Lung microvascular endothelial cell (primary cell): ENCODE results near the gene EHD4. TPM values are rescaled to one million over a fixed set of nuclear protein-coding genes. Genes with fewer than 3 reads are reported as not detected.
A peak's percentile ranks its signal among the peaks of the same experiment; 100 is the strongest.

Experiments
- DNase-seq, 2 donors: peaks; one replicate each; pipeline versions ENCODE4 v3.0.0 to v3.0.0-alpha.2; 2010; ENCODE audit warnings: low read depth in 2 of 2
- total RNA-seq: library from RNA; depleted of rRNA; stranded (reverse); fragments of >200 nt; gene quantifications from 2 replicates; pipeline ENCODE4 v1.2.1, GENCODE V29; 2014

EHD4 gene
- total RNA-seq, 1 donor from 2014 or later: 54.6 TPM

DNA sequence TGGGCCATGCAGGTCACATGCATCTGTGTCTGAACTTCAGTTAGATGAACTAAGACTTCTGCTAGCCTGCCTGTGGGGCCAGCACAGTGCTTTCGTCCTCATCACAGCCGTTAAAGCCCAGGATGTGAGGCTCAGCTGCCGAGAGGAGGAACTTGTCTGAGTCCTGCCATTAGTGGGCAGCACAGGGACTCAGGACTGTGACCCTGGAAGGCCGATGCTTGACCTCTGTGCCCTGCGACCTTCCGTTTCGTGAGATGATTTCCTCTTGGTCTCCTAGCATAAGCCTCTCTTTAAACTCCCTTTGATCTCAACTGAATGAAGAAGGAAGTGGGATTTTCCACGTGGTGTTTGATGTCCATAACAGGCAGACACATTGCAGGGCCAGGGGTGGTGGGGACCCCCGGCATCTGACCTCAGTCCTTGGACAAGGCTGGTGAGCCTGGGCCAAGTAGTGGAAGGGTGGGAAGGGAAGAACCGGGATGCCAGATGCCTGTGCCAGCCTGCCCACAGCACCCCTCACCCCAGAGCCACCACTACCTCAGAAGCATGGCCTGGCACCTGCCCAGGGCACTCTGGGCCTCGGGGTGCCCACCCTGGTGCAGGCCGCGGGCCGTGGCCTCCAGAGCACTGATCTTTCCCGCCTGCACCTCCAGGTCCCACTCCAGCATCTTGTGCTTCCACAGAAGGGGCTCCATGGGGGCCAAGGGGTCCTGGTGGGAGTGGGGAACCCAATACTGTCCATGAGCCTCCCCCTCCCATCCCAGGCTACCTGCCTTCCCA lies 112.1 kb downstream of the EHD4 start:
- DNase-seq: peak in 1 of 2 donors; percentile 36

DNA sequence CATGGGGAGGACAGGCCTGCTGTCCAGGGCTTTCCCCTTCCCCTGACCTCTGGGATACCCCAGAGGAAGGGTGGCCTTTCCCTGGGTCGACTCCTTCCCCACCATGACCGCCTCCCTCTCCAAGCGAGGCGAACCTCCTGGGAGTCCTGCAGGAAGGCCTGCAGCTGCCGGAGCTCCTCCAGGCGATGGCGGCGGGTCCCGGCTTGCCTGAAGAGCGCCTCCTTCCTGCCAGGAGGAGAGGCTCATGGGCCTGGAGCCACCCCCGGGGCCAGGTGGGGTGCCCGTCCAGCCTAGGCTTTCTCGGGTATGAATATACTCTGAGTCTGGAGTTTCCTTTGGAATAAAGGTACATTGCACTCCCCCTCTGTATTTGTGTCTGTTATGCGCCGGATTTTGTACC lies 113.6 kb downstream of the EHD4 start:
- no peak for DNase-seq

- no peak for DNase-seq
These were observed 115.0 kb downstream of the EHD4 start for GRCh38 chr15:41857316-41857715.

GRCh38 chr15:41856716-41857115 lies 115.6 kb downstream of the EHD4 start:
- no peak for DNase-seq

GRCh38 chr15:41856262-41856661 lies 116.1 kb downstream of the EHD4 start:
- DNase-seq: no peak

DNA sequence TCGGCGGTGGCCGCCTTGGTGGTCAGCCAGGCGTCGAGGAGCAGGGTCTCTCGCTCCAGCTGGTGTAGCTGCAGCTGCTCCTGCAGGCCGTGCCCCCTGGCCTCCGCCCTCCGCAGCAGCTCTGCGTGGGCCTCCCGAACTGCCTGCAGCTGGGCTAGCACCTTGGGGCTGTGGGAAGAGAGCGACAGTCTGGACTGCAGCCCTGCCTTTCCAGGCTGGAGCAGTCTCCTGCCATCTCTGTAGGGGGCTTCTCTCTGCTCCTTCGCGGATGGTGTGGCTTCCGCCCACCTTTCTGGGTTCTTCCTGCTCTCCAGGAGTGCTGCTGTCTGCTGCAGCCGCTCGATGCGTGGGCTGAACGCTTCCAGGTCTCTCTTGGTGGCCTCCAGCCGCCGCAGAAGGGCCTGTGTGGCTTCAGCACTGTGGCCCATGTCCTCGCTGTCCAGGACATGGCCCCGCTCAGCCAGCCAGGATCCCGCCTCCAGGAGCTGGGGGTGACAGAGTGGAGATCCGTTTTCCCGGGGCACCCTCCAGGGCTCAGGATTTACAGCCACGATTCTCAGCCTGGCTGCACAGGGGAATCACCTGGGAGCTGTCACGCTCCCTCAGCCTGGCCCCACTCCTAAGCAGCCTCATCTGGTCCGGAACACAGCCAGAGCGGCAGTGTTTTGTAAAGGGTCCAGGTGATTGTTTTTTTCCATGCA lies 116.9 kb downstream of the EHD4 start:
- no peak for DNase-seq

GRCh38 chr15:41854443-41854842 lies 117.9 kb downstream of the EHD4 start:
- no peak for DNase-seq

- no peak for DNase-seq
These were observed 118.5 kb downstream of the EHD4 start for GRCh38 chr15:41853831-41854230.

DNA sequence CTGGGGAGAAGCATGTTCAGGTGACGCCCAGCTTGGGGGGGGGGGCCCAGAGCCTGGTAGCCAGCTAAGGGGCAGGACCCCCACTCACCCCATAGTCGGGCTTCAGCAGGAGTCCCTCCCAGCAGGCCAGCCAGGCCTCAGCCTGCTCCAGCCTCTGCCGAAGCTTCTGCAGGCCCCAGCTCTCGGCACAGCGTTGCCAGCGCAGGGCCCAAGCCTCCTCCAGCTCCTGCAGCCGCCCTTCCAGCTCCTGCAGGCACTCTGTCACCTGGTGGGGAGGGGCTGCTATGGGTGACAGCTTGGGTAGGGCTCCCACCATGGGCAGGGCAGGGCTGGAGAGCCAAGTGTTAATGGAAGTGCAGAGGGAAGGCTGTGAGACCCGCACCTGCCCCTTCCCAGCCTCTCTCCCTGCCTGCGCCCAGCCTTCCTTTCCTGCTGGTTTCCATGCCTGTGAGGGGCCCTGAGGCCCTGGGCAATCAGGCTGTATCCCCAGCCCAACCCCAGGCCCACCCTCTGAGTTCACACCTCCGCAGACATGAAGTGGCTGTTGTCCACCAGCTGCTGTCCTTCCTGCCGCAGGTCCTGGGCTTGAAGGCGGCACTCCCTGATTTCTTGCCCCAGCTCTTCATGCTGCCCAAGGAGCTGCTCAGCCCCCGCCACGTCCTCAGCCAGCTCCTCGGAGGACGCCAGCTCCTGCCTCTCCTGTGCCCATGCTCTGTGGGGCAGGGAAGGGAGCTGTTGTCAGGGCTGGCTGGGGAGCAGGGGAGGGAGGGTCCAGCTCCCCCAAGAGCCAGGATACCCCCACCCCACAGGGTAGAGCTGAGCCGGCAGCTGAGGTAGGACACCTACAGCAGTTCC lies 119.4 kb downstream of the EHD4 start:
- no peak for DNase-seq

DNA sequence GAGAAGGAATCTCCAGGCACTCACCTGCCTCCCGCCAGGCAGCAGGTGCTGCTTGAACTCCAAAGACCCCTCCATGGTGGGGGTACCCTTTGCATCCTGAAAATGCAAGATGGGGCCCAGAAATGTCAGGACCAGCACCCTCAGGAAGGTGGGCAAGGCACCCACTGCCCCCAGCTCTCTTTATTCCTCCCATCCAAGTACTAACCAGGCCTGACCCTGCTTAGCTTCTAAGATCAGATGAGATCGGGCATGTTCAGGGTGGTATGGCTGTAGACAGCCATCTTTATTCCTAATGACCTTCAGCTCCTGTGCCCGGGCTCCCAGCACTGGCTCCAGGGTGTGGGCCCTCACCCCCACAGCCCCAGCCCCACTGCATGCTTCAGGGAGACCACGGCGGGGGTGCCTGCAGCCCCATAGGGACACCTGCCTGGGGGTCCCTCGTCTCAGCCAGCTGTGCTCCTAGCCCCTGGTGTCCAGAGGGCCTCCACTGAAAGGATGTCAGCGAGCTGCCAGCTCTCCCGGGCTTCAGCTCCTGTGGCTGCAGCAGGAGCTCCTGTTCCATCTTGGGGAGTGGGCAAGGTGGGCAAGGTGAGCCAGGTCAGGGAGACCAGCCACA lies 120.5 kb downstream of the EHD4 start:
- DNase-seq: no peak

DNA sequence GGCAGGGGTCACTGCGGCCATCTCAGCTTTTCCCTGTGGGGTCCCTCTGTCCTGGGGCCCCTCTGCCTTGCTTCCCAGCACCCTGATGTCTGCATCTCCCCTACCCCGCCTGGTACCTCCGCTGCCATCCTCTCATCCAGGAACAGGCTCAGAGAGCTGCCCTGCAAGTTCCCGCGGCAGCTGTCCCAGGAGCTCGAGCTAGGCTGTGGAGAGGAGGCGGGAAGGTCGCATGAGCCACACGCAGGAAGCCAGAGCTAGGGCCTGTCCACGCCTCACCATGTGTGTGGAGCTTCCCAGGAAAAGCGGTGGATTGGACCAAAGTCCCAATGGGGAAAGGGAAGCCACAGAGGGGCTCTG lies 121.2 kb downstream of the EHD4 start:
- no peak for DNase-seq

- no peak for DNase-seq
These were observed 121.7 kb downstream of the EHD4 start for GRCh38 chr15:41850482-41851166.

DNA sequence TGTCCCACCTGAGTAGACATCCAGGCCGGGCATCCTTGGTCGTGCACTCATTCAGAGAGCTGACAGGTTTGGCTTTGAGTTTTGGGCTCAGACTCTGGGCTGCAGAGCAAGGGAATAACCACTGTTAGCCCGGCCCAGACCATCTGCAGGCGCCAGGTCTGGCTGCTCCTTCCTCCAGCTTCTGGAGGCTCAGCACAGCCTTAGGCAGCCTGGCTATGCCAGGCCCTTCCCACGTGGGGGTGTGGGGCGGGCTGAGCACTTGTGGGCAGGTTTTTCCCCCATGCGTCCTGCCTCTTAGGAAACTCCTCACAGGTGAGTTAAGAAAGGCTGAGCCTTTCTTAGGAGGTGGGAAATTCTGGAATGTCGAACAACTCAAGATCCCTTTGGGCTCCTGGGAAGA lies 122.5 kb downstream of the EHD4 start:
- DNase-seq: no peak

- no peak for DNase-seq
These were observed 123.2 kb downstream of the EHD4 start for GRCh38 chr15:41849204-41849603.

DNA sequence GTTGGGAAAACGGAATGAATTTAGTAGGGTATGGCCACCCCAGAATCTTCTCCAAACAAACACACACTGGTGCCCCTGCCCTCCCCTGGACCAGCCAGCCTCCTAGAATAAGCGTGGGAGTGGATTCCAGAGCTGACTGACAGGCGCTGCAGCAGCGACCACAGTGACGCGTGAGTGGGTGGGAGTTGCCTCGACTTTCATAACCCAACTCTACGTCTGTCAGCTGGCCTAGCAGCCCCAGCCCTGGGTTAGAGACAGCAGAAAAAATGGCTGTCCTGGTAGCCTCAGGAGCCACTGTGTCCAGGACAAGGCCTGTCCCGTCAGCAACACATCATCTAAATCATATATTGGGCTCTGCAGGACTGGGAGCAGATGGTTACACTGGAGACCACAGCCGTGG lies 123.7 kb downstream of the EHD4 start:
- no peak for DNase-seq

- no peak for DNase-seq
These were observed 124.4 kb downstream of the EHD4 start for GRCh38 chr15:41847981-41848380.

DNA sequence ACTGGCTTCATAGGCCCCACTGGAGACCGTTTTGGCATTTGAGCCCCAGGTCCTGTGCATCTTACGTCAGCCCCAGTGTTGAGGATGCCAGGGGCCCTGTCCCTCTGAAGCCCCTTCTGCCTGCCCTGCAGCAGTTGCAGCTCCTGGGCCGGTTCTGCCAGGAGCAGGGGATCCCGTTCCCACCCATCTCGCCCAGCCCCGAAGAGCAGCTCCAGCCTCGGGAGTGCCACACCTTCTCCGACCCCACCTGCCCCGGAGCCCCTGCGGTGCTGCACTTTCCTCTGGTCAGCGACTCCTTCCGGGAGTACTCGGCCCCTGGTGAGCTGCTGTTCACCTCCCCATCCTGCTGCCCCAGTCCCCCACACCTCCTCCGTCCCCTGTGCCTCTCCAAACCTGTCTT lies 125.2 kb downstream of the EHD4 start:
- DNase-seq: no peak
